ENCODE measurements around the gene ULBP2. TPM values are rescaled to one million over a fixed set of nuclear protein-coding genes. Genes with fewer than 3 reads are reported as not detected.
"Not testable (repeated sequence)": the region's sequence is repeated elsewhere in the genome, so short reads cannot be mapped to it uniquely, and the experiment has no call there.

The ULBP2 gene
- 2.0 and 3.7 TPM in 2 replicates for total RNA-seq

GRCh38 chr6:149941583-149942460 is at the start of gene ULBP2:
Gene ULBP2 (plus strand): TSS chr6:149942014. CDS start chr6:149942073, 59 bp downstream.
- peak; percentile 98 for DNase-seq

- DNase-seq = peak; percentile 53
Measured at GRCh38 chr6:149895048-149895590, 46.7 kb upstream of the ULBP2 start.

GRCh38 chr6:149895833-149896271 is 46.0 kb upstream of the ULBP2 start:
- peak; percentile 77 for DNase-seq

GRCh38 chr6:149896491-149896890 is 45.3 kb upstream of the ULBP2 start:
- peak; percentile 47 for DNase-seq

- DNase-seq = peak; percentile 59
Measured at GRCh38 chr6:149897015-149897697, 44.7 kb upstream of the ULBP2 start.

- DNase-seq = no peak
Measured at GRCh38 chr6:149897855-149898744, 43.7 kb upstream of the ULBP2 start, which contains the start of gene RAET1E. Gene RAET1E (minus strand): TSS chr6:149898113. CDS start chr6:149890901, 7,212 bp downstream.

GRCh38 chr6:149898966-149899365 is 42.8 kb upstream of the ULBP2 start:
- no peak for DNase-seq

- DNase-seq = no peak
Measured at GRCh38 chr6:149899486-149899885, 42.3 kb upstream of the ULBP2 start.

GRCh38 chr6:149899926-149900619 is 41.7 kb upstream of the ULBP2 start:
- no peak for DNase-seq

- no peak for DNase-seq
Measured at GRCh38 chr6:149900620-149901443, 41.0 kb upstream of the ULBP2 start.

GRCh38 chr6:149901444-149902140 is 40.2 kb upstream of the ULBP2 start:
- no peak for DNase-seq

- no peak for DNase-seq
Measured at GRCh38 chr6:149903938-149904611, 37.7 kb upstream of the ULBP2 start.

- no peak for DNase-seq
Measured at GRCh38 chr6:149904661-149905370, 37.0 kb upstream of the ULBP2 start.

- DNase-seq = no peak
Measured at GRCh38 chr6:149905371-149905910, 36.4 kb upstream of the ULBP2 start.

- DNase-seq = no peak
Measured at GRCh38 chr6:149905911-149906371, 35.9 kb upstream of the ULBP2 start.

GRCh38 chr6:149906405-149906804 is 35.4 kb upstream of the ULBP2 start:
- no peak for DNase-seq

GRCh38 chr6:149907317-149907716 is 34.5 kb upstream of the ULBP2 start:
- no peak for DNase-seq

- not testable (repeated sequence) for DNase-seq
Measured at GRCh38 chr6:149908480-149908879, 33.3 kb upstream of the ULBP2 start.
